GM23248 (cell line): ENCODE results near the gene SIDT1. TPM values are rescaled to one million over a fixed set of nuclear protein-coding genes. Genes with fewer than 3 reads are reported as not detected.

ENCODE experiments used
- DNase-seq: peaks from one replicate; pipeline ENCODE4 v3.0.0-alpha.2; 2015
- H2AFZ ChIP-seq: fragments of 200-600 bp; sonication (generic); 2 replicates; pipeline ENCODE4 v1.6.1; 2016; ENCODE audit warnings: antibody characterized with exemption
- H3F3A ChIP-seq: fragments of 200-600 bp; sonication (generic); 2 replicates; pipeline ENCODE4 v1.6.1; 2016; ENCODE audit warnings: mild to moderate bottlenecking, antibody characterized with exemption, mixed run types; ENCODE audit not compliant: insufficient read depth
- H3K27ac ChIP-seq: fragments of 200-600 bp; sonication (generic); 2 replicates; pipeline ENCODE4 v1.5.1; 2016; ENCODE audit warnings: mild to moderate bottlenecking
- H3K27me3 ChIP-seq: fragments of 200-600 bp; sonication (generic); replicated peaks from 2 replicates; pipeline ENCODE4 v1.6.1; 2016; ENCODE audit warnings: mild to moderate bottlenecking; ENCODE audit not compliant: insufficient read depth
- H3K36me3 ChIP-seq: fragments of 200-600 bp; sonication (generic); 2 replicates; pipeline ENCODE4 v1.6.1; 2016; ENCODE audit warnings: low read depth, mild to moderate bottlenecking
- H3K4me1 ChIP-seq: fragments of 200-600 bp; sonication (generic); 2 replicates; pipeline ENCODE4 v1.6.1; 2016; ENCODE audit warnings: mild to moderate bottlenecking; ENCODE audit not compliant: insufficient read depth
- H3K4me2 ChIP-seq: fragments of 200-600 bp; sonication (generic); one replicate; pipeline ENCODE4 v1.6.1; 2016; ENCODE audit warnings: mild to moderate bottlenecking; ENCODE audit not compliant: unreplicated experiment
- H3K4me3 ChIP-seq: fragments of 200-600 bp; sonication (generic); 2 replicates; pipeline ENCODE4 v1.5.1; 2016; ENCODE audit warnings: mild to moderate bottlenecking
- H3K79me2 ChIP-seq: fragments of 200-600 bp; sonication (generic); 2 replicates; pipeline ENCODE4 v1.6.1; 2016; ENCODE audit warnings: mild to moderate bottlenecking; ENCODE audit not compliant: insufficient read depth
- H3K9ac ChIP-seq: fragments of 200-600 bp; sonication (generic); 2 replicates; pipeline ENCODE4 v1.6.1; 2016; ENCODE audit warnings: mild to moderate bottlenecking
- H3K9me2 ChIP-seq: fragments of 200-600 bp; sonication (generic); 2 replicates; pipeline ENCODE4 v1.6.1; 2016; ENCODE audit warnings: mixed run types, mild to moderate bottlenecking, moderate library complexity; ENCODE audit not compliant: insufficient read depth
- H3K9me3 ChIP-seq: fragments of 200-600 bp; sonication (generic); one replicate; pipeline ENCODE4 v1.6.1; 2017; ENCODE audit warnings: low read depth
- H4K20me1 ChIP-seq: fragments of 200-600 bp; sonication (generic); 2 replicates; pipeline ENCODE4 v1.6.0; 2016; ENCODE audit not compliant: insufficient read depth
- EZH2 ChIP-seq: fragments of 200-600 bp; sonication (generic); IDR thresholded peaks from 2 replicates; pipeline ENCODE4 v1.6.1; 2018; ENCODE audit warnings: antibody characterized with exemption, mild to moderate bottlenecking; ENCODE audit not compliant: insufficient read depth, poor library complexity, severe bottlenecking
- EZH2phosphoT487 ChIP-seq: fragments of 200-600 bp; sonication (generic); IDR thresholded peaks from 2 replicates; pipeline ENCODE4 v1.6.1; 2018; ENCODE audit warnings: antibody characterized with exemption, moderate library complexity, mild to moderate bottlenecking, low read depth; ENCODE audit not compliant: insufficient read depth
- WGBS, 2 experiments: methylation state at CpG; one replicate each; pipeline ENCODE4 v1.1.6; 2015 to 2017; ENCODE audit warnings: low lambda C conversion rate in 2 of 2, low coverage in 1 of 2; ENCODE audit errors: missing lambda C conversion rate in 2 of 2; 5-methylcytosine and 5-hydroxymethylcytosine counted together
- in situ Hi-C: fragments of 300-500 bp; cut with MboI; formaldehyde crosslinking; loops from 2 replicates; pipeline ENCODE4 v1.15.0; 2020
- polyA plus RNA-seq: library from polyadenylated mRNA; unstranded; fragments of >200 nt; fragmentation: Nextera tagmentation; extraction: Ambion mirVana; gene quantifications from 2 replicates; pipeline ENCODE4 v1.2.1, GENCODE V29; 2016
- total RNA-seq: library from RNA; depleted of rRNA; stranded (reverse); fragments of >200 nt; shearing (Covaris generic); gene quantifications from 2 replicates; pipeline ENCODE4 v1.2.3, GENCODE V29; 2014

SIDT1 gene
- total and polyA plus RNA-seq, 2 experiments from 2014 or later, result not detected

GRCh38 chr3:113521981-113522380 lies 10.4 kb upstream of the SIDT1 start:
- H3K27ac ChIP-seq, result no peak overlapping the region
- H3K4me1 ChIP-seq, result no peaks in the 10 kb centered on the region
- no peaks in the 10 kb centered on the region for H3K79me2 ChIP-seq
- H3K9me3 ChIP-seq, result no peaks in the 10 kb centered on the region
- no peaks in the 10 kb centered on the region for H3K9me2 ChIP-seq
- H3K9ac ChIP-seq, result no peak overlapping the region
- no peak overlapping the region for H2AFZ ChIP-seq
- H4K20me1 ChIP-seq, result no peaks in the 10 kb centered on the region
- no peaks in the 10 kb centered on the region for H3K36me3 ChIP-seq
- in situ Hi-C loops, result no loop called here
- no peak for DNase-seq
- no peak overlapping the region for H3K4me3 ChIP-seq
- H3K27me3 ChIP-seq, result peaks cover 35% of the 10 kb centered on the region
- no peaks in the 10 kb centered on the region for H3F3A ChIP-seq
- TF ChIP-seq EZH2phosphoT487, result no peak
- TF ChIP-seq EZH2, result no peak
- H3K4me2 ChIP-seq, result no peak overlapping the region

- H3K4me1 ChIP-seq, result no peaks in the 10 kb centered on the region
- TF ChIP-seq EZH2phosphoT487, result no peak
- TF ChIP-seq EZH2, result no peak
- no peaks in the 10 kb centered on the region for H3K9me3 ChIP-seq
- in situ Hi-C loops, result no loop called here
- H4K20me1 ChIP-seq, result no peaks in the 10 kb centered on the region
- no peak overlapping the region for H3K4me2 ChIP-seq
- no peak overlapping the region for H2AFZ ChIP-seq
- WGBS, 2 experiments, result 72 to 75% methylated on average over 3 of the region's 3 CpGs
- no peaks in the 10 kb centered on the region for H3K36me3 ChIP-seq
- H3K79me2 ChIP-seq, result no peaks in the 10 kb centered on the region
- H3K9me2 ChIP-seq, result no peaks in the 10 kb centered on the region
- H3K27me3 ChIP-seq, result peaks cover 37% of the 10 kb centered on the region
- no peak for DNase-seq
- no peak overlapping the region for H3K27ac ChIP-seq
- no peaks in the 10 kb centered on the region for H3F3A ChIP-seq
- H3K9ac ChIP-seq, result no peak overlapping the region
- H3K4me3 ChIP-seq, result no peak overlapping the region
These were observed 9.1 kb upstream of the SIDT1 start for GRCh38 chr3:113523241-113523640.

GRCh38 chr3:113532698-113533533 lies 561 bp downstream of the SIDT1 start:
- Histone ChIP-seq H3K9me2 (no peaks in the 10 kb centered on the region), H3K79me2 (no peaks in the 10 kb centered on the region), H3K9me3 (no peaks in the 10 kb centered on the region), H3K27me3 (peaks cover 78% of the 10 kb centered on the region), H3K9ac (no peak overlapping the region), H2AFZ (peak overlapping the region; percentile 51), H3K4me3 (peak overlapping the region; percentile 71), H3K4me1 (0 out of 2 replicates have a peak, but pooled peaks cover 4% of the 10 kb centered on the region), H4K20me1 (no peaks in the 10 kb centered on the region), H3K4me2 (peak overlapping the region; percentile 85), H3F3A (no peaks in the 10 kb centered on the region), H3K27ac (no peak overlapping the region), H3K36me3 (no peaks in the 10 kb centered on the region)
- in situ Hi-C loops, result no loop called here
- DNase-seq, result peak; percentile 38
- TF ChIP-seq EZH2, result peak; percentile 10
- 0 out of 2 replicates have a peak, but pooled peaks have one; percentile 41 for TF ChIP-seq EZH2phosphoT487
- WGBS, 2 experiments, result 1 to 2% methylated on average over 41 to 49 of the region's 66 CpGs

- 0 out of 2 replicates have a peak, but pooled peaks cover 4% of the 10 kb centered on the region for H3K4me1 ChIP-seq
- H3K27me3 ChIP-seq, result peaks cover 73% of the 10 kb centered on the region
- peak overlapping the region; percentile 71 for H3K4me3 ChIP-seq
- no peaks in the 10 kb centered on the region for H3K9me3 ChIP-seq
- no peaks in the 10 kb centered on the region for H4K20me1 ChIP-seq
- WGBS, 2 experiments, result 8 to 9% methylated on average over 10 of the region's 10 CpGs
- no peaks in the 10 kb centered on the region for H3F3A ChIP-seq
- H3K36me3 ChIP-seq, result no peaks in the 10 kb centered on the region
- no peaks in the 10 kb centered on the region for H3K79me2 ChIP-seq
- peak overlapping the region; percentile 51 for H2AFZ ChIP-seq
- peak; percentile 10 for DNase-seq
- H3K4me2 ChIP-seq, result peak overlapping the region; percentile 85
- no peak overlapping the region for H3K27ac ChIP-seq
- in situ Hi-C loops, result no loop called here
- no peaks in the 10 kb centered on the region for H3K9me2 ChIP-seq
- 0 out of 2 replicates have a peak, but pooled peaks have one; percentile 18 for TF ChIP-seq EZH2phosphoT487
- peak; percentile 79 for TF ChIP-seq EZH2
- no peak overlapping the region for H3K9ac ChIP-seq
These were observed 1.2 kb downstream of the SIDT1 start for GRCh38 chr3:113533534-113533892.
